GM12878 (cell line): Measurements from ENCODE around the gene PAF1. TPM values are rescaled to one million over a fixed set of nuclear protein-coding genes. Genes with fewer than 3 reads are reported as not detected.

ENCODE experiments used
- ATF3 ChIP-seq: IDR thresholded peaks from 2 replicates; pipeline ENCODE4 v1.6.1; 2011; ENCODE audit warnings: low read depth, mild to moderate bottlenecking, low read length, moderate library complexity, borderline replicate concordance; ENCODE audit errors: extremely low read depth
- CBFB ChIP-seq: IDR thresholded peaks from 2 replicates; pipeline ENCODE4 v1.6.1; 2016; ENCODE audit warnings: antibody characterized with exemption, low read depth
- CBX3 ChIP-seq: fragments of 200-600 bp; sonication (generic); IDR thresholded peaks from 2 replicates; pipeline ENCODE4 v1.6.1; 2016; ENCODE audit warnings: low read depth, borderline replicate concordance
- CHD4 ChIP-seq: fragments of 200-600 bp; sonication (generic); IDR thresholded peaks from 2 replicates; pipeline ENCODE4 v1.6.1; 2016; ENCODE audit warnings: mild to moderate bottlenecking
- DPF2 ChIP-seq: fragments of 450-650 bp; IDR thresholded peaks from 2 replicates; pipeline ENCODE4 v1.6.1; 2017; ENCODE audit warnings: mild to moderate bottlenecking
- FOS ChIP-seq: IDR thresholded peaks from 3 replicates; pipeline ENCODE4 v1.6.1; 2011; ENCODE audit warnings: borderline replicate concordance; ENCODE audit not compliant: insufficient read length; ENCODE audit errors: extremely low read depth
- HDGF ChIP-seq: fragments of 450-650 bp; IDR thresholded peaks from 2 replicates; pipeline ENCODE4 v1.6.1; 2016; ENCODE audit warnings: antibody characterized with exemption
- MLLT1 ChIP-seq: fragments of 450-650 bp; IDR thresholded peaks from 2 replicates; pipeline ENCODE4 v1.6.1; 2016; ENCODE audit warnings: mild to moderate bottlenecking
- MTA3 ChIP-seq: IDR thresholded peaks from 2 replicates; pipeline ENCODE4 v1.6.1; 2012; ENCODE audit warnings: low read length, inconsistent platforms, borderline replicate concordance
- MYB ChIP-seq: fragments of 150-350 bp; IDR thresholded peaks from 2 replicates; pipeline ENCODE4 v1.6.1; 2014; ENCODE audit warnings: mild to moderate bottlenecking, low read depth, low read length, borderline replicate concordance
- PRDM15 ChIP-seq: fragments of 450-650 bp; formaldehyde crosslinking; IDR thresholded peaks from 2 replicates; pipeline ENCODE4 v1.4.0; 2020; ENCODE audit warnings: mild to moderate bottlenecking, moderate library complexity
- RAD21 ChIP-seq: IDR thresholded peaks from 2 replicates; pipeline ENCODE4 v1.6.1; 2011; ENCODE audit warnings: mild to moderate bottlenecking, low read depth, low read length, moderate library complexity; ENCODE audit not compliant: insufficient read depth
- RB1 ChIP-seq: fragments of 450-650 bp; formaldehyde crosslinking; IDR thresholded peaks from 2 replicates; pipeline ENCODE4 v1.6.1; 2017; ENCODE audit warnings: mild to moderate bottlenecking, borderline replicate concordance
- RBBP5 ChIP-seq: fragments of 200-600 bp; sonication (generic); conservative IDR thresholded peaks from 2 replicates; pipeline ENCODE4 v1.6.1; 2016
- SMC3 ChIP-seq: IDR thresholded peaks from 2 replicates; pipeline ENCODE4 v1.6.1; 2011; ENCODE audit warnings: low read length, improper control_type of control experiment, borderline replicate concordance
- SRF ChIP-seq, 2 experiments: IDR thresholded peaks; 2 replicates each; pipeline ENCODE4 v1.6.1; 2011; ENCODE audit warnings: low read depth in 2 of 2, low read length in 2 of 2, mild to moderate bottlenecking in 1 of 2, moderate library complexity in 1 of 2
- SUZ12 ChIP-seq: fragments of 200-600 bp; sonication (generic); IDR thresholded peaks from one replicate; pipeline ENCODE4 v1.6.1; 2018; ENCODE audit warnings: antibody characterized with exemption, mild to moderate bottlenecking; ENCODE audit not compliant: unreplicated experiment
- TBL1XR1 ChIP-seq: IDR thresholded peaks from 2 replicates; pipeline ENCODE4 v1.6.1; 2012; ENCODE audit warnings: low read depth, low read length, improper control_type of control experiment
- TCF3 ChIP-seq: IDR thresholded peaks from 2 replicates; pipeline ENCODE4 v1.6.1; 2012; ENCODE audit warnings: low read depth, mild to moderate bottlenecking, low read length, borderline replicate concordance; ENCODE audit not compliant: insufficient read depth
- TCF7 ChIP-seq: IDR thresholded peaks from 2 replicates; pipeline ENCODE4 v1.6.1; 2014; ENCODE audit warnings: antibody characterized with exemption, borderline replicate concordance
- WRNIP1 ChIP-seq: IDR thresholded peaks from 2 replicates; pipeline ENCODE4 v1.6.1; 2011; ENCODE audit warnings: low read depth, low read length, improper control_type of control experiment, borderline replicate concordance
- YBX1 ChIP-seq: fragments of 450-650 bp; IDR thresholded peaks from 2 replicates; pipeline ENCODE4 v1.6.1; 2016; ENCODE audit warnings: antibody characterized with exemption
- ZBED1 ChIP-seq: IDR thresholded peaks from 2 replicates; pipeline ENCODE4 v1.6.1; 2016; ENCODE audit warnings: borderline replicate concordance
- ZNF217 ChIP-seq: fragments of 450-650 bp; IDR thresholded peaks from 2 replicates; pipeline ENCODE4 v1.6.1; 2017; ENCODE audit warnings: antibody characterized with exemption, mild to moderate bottlenecking
- ZNF24 ChIP-seq: fragments of 450-650 bp; IDR thresholded peaks from 2 replicates; pipeline ENCODE4 v1.6.1; 2017; ENCODE audit warnings: antibody characterized with exemption, mild to moderate bottlenecking
- polyA plus RNA-seq, 11 experiments: library from polyadenylated mRNA; depleted of rRNA in 4 of 11; unstranded in 6 of 11; stranded (reverse) in 5 of 11; fragments of >200 nt; fragmentation: Nextera tagmentation in 4 of 11; fragmentation: Illumina TruSeq in 1 of 11; extraction: Ambion mirVana in 4 of 11; extraction: Trizol in 1 of 11; gene quantifications; 1 replicate in 1 of 11; 2 replicates in 10 of 11; pipeline versions ENCODE4 v1.2.1 to v1.2.3, GENCODE V29; 2011 to 2016; ENCODE audit warnings: inconsistent platforms in 2 of 11, missing spikeins in 2 of 11, low read depth in 1 of 11
- total RNA-seq, 4 experiments: library from RNA; depleted of rRNA in 3 of 4; stranded (reverse); fragments of >200 nt in 3 of 4; fragmentation: Illumina TruSeq in 1 of 4; extraction: Trizol in 1 of 4; gene quantifications; 2 replicates each; pipeline versions ENCODE4 v1.2.1 to v1.2.3, GENCODE V29; 2013 to 2021

The PAF1 gene
- total and polyA plus RNA-seq, 10 of the 15 experiments (the other 5 are each of a cell fraction or from before 2014, with no cell fraction given), result 1.7 to 45.8 (median 39.6) TPM

DNA sequence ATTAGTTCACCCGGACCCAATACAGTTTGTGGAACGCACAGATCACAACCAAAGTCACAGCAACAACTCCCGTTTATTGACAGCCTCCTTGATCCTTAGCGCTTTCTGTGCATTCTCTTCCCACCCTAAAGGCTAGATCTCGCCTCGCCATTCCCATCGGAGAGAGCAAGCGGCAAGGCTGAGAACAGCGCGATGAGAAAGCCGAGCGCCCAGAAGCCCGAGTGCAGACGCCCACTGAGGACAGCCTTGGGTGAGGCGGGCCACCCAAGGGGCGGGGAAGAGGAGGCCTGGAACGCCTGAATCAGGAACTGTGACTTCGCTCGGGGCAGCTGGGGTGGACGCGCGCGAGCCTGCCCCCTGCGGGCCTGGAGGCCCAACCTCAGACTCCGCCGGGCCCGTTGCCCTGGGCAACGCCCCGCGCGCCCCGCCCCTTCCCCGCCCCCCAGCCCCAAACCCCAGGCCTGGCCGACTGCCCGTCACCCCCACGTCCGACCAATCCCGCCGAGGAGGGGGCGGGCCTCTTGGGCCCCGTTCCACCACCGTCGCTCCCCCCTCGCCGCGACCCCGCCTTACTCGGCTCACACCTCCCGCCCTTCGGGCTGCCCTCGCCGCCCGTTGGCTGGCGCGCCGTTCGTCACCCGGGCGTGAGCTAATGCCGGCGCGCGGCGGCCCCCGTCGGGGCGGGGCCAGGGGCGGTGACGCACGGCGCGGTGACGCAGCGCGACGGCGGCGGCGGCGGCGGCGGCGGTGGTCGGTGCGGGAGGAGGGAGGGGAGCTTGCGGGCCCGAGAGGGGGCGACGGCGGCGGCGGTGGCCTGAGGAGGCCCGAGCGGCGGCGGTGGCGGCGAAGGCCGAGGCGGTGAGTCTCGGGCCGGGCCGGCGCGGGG lies 48.9 kb downstream of the PAF1 start, which contains the start of gene SAMD4B (continued):
- TF ChIP-seq ATF3 (no peak), MTA3 (no peak), WRNIP1 (no peak), TCF3 (peak; percentile 47; the same call in 1 of the 2 replicates), DPF2 (peak; percentile 49; the same call in 1 of the 2 replicates), RBBP5 (no peak), FOS (peak; percentile 26), ZNF217 (no peak; the same call in 1 of the 2 replicates), TCF7 (no peak), TBL1XR1 (0 out of 2 replicates have a peak, but pooled peaks have one; percentile 36), ZNF24 (no peak), RB1 (no peak; the same call in 1 of the 2 replicates), CHD4 (no peak), SRF (IDR thresholded peaks at IDR 0.05; ENCODE audit: low read depth in 2 of 2, low read length in 2 of 2) (no peak), RAD21 (peak; percentile 2; the same call in 1 of the 2 replicates), MLLT1 (peak; percentile 88), HDGF (no peak), YBX1 (no peak), CBFB (peak; percentile 50; the same call in 1 of the 2 replicates), PRDM15 (no peak), CBX3 (no peak), ZBED1 (peak; percentile 68; the same call in 1 of the 2 replicates), SMC3 (peak; percentile 60), MYB (0 out of 2 replicates have a peak, but pooled peaks have one; percentile 55), SUZ12 (no peak)
